Measurements from ENCODE around the gene SDK1.

DNA sequence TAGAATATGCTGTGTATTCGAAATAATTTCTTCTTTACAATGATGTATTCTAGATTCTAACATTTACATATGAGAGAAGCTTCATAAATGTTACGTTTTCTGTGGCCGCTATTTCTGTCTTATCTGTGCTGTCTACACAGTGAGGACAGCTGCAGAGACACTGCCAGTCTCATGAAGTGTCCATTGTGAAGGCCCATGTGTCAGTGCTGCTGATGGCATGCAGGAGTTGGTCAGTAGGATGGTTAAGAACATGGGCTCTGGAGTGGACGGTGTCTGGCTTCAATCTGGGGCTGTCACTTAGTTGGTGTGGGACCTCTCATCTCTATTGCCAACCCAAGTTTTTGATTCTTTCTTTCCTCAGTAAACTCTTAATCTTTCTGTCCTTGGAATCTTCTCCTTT is 137.3 kb downstream of the SDK1 start:
- TF ChIP-seq, protein P1, sequence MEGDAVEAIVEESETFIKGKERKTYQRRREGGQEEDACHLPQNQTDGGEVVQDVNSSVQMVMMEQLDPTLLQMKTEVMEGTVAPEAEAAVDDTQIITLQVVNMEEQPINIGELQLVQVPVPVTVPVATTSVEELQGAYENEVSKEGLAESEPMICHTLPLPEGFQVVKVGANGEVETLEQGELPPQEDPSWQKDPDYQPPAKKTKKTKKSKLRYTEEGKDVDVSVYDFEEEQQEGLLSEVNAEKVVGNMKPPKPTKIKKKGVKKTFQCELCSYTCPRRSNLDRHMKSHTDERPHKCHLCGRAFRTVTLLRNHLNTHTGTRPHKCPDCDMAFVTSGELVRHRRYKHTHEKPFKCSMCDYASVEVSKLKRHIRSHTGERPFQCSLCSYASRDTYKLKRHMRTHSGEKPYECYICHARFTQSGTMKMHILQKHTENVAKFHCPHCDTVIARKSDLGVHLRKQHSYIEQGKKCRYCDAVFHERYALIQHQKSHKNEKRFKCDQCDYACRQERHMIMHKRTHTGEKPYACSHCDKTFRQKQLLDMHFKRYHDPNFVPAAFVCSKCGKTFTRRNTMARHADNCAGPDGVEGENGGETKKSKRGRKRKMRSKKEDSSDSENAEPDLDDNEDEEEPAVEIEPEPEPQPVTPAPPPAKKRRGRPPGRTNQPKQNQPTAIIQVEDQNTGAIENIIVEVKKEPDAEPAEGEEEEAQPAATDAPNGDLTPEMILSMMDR (conservative IDR thresholded peaks at IDR 0.05; ENCODE audit: low read length), result no peak
- no peak for TF ChIP-seq EZH2phosphoT487 (IDR thresholded peaks at IDR 0.05; ENCODE audit: borderline replicate concordance, low read depth, low read length)

Measured in OCI-LY7 (cell line).